Testis (tissue), 2 donors: ENCODE results near the gene ZSCAN5A.

Experiments
- POLR2A ChIP-seq: fragments of 450-650 bp; IDR thresholded peaks from one replicate; pipeline ENCODE4 v1.6.1; 2017; ENCODE audit warnings: antibody characterized with exemption, mild to moderate bottlenecking, moderate library complexity
- TF ChIP-seq, protein P1 (sequence below), 3 experiments: fragments of 450-650 bp in 2 of 3; fragments of 200-600 bp in 1 of 3; sonication (generic) in 1 of 3; IDR thresholded peaks; one replicate each; pipeline ENCODE4 v1.5.1; 2016 to 2019; ENCODE audit warnings: antibody characterized with exemption in 3 of 3, mild to moderate bottlenecking in 2 of 3, moderate library complexity in 1 of 3

DNA sequence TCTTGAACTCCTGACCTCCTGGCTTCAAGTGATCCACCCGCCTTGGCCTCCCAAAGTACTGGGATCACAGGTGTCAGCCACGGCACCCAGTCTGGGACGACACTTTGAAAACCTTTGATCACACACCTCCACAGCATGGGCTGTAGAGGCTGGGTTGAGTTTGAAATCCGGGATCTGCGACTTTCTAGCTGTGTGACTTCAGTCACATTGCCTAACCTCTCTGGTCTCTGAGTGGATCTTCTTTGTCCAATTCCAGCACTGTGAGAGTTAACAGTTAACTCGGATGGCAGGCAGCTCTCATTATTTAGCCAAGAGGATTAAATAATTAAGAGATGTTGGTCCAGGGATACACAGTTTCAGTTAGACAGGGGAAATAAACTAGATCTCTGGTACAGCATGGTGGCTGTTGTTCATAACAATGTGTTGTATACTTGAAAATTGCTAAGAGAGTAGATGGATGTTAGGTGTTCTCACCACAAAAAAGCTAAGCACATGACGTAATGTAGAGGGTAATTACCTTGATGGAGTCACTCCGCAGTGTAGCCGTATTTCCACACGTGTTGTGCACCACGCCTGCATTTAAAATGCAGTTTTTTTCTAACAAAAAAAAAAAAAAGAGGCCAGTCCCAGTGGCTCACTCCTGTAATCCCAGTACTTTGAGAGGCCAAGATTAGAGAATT is 136.9 kb downstream of the ZSCAN5A start:
- TF ChIP-seq, protein P1, sequence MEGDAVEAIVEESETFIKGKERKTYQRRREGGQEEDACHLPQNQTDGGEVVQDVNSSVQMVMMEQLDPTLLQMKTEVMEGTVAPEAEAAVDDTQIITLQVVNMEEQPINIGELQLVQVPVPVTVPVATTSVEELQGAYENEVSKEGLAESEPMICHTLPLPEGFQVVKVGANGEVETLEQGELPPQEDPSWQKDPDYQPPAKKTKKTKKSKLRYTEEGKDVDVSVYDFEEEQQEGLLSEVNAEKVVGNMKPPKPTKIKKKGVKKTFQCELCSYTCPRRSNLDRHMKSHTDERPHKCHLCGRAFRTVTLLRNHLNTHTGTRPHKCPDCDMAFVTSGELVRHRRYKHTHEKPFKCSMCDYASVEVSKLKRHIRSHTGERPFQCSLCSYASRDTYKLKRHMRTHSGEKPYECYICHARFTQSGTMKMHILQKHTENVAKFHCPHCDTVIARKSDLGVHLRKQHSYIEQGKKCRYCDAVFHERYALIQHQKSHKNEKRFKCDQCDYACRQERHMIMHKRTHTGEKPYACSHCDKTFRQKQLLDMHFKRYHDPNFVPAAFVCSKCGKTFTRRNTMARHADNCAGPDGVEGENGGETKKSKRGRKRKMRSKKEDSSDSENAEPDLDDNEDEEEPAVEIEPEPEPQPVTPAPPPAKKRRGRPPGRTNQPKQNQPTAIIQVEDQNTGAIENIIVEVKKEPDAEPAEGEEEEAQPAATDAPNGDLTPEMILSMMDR (IDR thresholded peaks at IDR 0.05): no peak
- no peak for TF ChIP-seq POLR2A
